COLO668 (cell line): ENCODE results near the gene PIERCE2.
"Not testable (repeated sequence)": the region's sequence is repeated elsewhere in the genome, so short reads cannot be mapped to it uniquely, and the experiment has no call there.

Experiments used
- DNase-seq: peaks from one replicate; lab custom pipeline; 2025; ENCODE audit not compliant: unreplicated experiment; lab: John Stamatoyannopoulos, UW

The PIERCE2 gene, protein sequence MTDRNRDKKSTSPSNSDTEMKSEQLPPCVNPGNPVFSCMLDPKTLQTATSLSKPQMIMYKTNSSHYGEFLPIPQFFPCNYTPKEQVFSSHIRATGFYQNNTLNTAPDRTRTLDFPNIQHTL

DNA sequence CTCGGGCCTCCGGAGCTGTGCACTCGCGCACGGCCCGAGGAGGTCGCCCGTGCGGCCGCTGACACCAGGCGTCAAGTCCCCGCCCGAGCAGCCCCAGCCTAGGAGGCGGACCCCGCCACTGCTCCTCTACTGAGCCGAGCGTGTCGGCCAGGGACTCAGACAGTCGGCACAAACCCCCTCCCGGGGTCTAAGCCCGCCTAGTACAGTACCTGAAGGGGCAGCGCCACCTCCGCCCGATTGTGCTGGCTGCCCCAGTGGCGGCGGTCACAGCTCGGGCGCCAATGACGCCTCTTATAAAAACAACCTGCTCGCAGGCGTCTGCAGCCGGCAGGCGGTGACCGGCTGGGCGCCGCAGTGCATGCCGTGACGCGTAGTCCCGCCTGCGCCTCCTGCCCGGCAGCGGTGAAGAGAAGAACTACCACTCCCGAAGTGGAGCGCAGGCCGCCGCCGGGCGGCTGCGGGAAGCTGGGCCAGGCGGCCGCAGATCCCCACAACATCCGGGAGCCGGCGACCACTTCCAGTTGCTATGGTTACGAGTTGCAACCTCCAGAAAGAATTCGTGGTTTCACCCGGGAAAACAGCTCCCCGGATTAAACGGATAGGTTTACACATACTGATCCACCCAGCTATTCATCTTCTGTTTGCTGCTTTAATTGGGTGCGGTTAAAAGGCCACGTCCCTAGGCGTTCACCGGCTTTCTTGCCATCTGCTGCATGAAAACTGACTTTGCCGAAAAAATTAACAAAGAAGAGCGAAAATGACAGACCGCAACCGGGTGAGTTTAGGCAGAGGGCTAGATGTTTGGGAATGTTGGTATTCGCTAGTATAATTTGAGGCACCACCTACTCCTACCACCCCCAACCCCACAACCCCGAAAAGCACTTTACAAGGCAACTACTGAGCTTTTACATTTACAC, at the start of gene PIERCE2, which contains the start of gene CCPG1:
Gene PIERCE2 (plus strand): TSS at position 484 of the 917 bp plus-strand sequence. CDS start 274 bp downstream, at position 758.
Gene CCPG1 (minus strand): TSS at position 348 of the 917 bp plus-strand sequence. CDS start 18,935 bp downstream, outside the sequence.
- DNase-seq = peak; percentile 95

DNA sequence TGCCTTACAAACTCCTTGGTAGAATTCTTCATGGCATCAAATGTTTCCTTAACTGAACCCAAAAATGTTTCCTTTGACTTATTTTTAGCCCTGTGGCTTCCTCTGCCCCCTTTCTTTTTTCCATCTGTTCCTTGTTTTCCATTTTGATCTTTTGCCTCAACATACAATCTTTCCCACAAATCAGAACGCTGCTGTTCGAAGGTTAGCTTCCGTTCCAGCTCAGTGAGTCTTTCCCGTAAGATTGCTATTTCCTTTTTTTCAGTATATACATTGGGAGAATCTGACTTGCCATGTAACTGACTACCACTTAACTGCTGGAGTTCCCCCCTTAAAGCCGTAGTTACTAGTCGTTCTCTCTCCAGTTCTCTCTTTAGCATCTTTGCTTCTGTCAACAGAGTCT, 48.0 kb upstream of the PIERCE2 start:
- DNase-seq = no peak

DNA sequence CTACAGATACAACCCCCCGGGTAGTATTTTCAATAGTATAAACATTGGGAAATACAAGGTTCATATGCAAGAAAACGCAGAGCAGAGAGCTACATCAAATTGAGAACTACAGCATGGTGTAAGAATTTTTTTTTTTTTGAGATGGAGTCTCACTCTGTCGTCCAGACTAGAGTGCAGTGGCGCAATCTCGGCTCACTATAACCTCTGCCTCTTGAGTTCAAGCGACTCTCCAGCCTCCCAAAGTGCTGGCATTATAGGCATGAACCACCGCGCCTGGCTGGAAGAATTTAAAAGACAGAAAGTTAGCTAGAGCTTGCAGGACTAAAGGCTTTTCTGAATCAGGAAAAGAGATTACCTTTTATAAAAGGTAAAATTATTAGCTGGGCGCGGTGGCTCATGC, 47.2 kb upstream of the PIERCE2 start:
- DNase-seq = no peak

DNA sequence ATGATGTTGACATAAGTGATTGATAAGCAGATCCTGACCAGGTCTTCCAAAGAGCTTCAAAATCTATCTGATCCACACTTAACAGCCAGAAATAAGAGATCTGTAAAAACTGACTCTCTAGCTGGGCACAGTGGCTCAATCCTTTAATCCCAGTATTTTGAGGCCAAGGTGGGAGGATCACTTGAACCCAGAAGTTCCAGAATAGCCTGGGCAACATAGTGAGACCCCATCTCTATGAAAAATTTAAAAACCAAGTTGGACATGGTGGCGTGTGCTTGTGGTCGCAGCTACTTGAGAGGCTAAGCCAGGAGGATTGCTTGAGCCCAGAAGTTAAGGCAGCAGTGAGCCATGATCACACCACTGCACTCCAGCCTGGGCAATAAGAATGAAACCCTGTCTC, 45.7 kb upstream of the PIERCE2 start:
- DNase-seq = no peak

DNA sequence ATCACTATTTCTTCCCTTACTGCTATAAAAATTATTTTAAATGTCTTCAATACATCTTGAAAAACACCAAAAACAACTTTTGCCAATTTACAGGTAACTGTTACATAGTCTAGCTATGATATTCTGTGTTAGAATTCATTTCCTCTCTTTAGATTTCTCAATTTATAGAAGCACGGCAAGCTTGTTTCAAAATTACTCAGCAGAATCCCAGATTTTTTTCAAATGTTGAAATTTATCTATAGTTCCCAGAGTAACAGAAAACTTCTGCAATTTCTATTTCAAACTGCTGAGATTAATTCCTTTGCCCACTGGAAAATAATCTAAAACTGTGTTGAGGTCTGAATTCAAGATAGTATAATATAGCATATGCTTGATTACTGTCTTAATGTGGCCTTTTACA, 41.3 kb upstream of the PIERCE2 start:
- no peak for DNase-seq

DNA sequence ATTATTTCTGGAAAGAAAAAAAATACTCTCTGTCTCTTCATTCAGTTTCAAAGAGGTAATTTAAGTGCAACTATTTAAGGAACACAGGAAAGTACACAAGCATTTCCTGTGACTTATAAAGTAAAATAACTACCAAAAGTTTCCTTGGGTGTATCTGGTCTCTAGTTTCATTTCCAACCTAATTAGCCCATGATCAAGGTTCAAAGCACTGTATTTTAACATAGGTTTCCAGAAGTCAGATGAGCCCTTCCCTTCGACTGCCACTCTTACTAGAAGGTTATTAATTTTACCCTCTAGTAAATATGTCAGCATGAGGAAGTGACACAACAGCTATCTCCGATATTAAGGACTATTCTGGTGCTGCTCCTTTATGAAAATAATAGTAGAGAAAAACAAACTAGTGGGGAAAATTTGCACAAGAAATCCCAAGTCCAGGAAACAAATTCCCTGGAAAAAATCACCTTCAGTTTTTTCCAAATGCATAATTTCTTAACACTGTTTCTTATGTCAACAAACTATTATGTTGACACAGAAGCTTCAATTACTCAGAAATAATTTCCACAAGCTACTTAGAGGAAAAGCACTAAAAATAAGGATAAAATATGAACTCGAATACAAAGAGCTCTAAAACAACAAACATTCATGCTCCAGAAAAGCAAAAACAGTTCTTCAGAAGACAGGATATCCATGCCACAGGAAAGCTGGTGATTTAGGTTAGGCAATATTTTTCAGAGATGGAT, 35.4 kb upstream of the PIERCE2 start:
- DNase-seq = no peak

DNA sequence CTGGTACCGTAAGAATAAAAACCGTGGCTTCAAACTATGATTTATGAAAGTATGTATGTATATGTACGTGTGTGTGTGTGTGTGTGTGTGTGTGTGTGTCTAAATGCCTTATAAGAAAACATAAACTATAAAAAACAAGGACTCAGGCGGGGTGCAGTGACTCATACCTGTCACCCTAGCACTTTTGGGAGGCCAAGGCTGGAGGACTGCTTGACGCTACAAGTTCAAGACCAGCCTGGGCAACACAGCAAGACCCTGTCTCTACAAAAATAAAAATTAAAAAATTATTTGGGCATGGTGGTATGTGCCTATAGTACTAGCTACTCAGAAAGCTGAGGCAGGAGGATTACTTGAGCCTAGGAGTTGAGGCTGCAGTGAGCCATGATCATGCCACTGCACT, 29.2 kb upstream of the PIERCE2 start:
- DNase-seq = no peak

DNA sequence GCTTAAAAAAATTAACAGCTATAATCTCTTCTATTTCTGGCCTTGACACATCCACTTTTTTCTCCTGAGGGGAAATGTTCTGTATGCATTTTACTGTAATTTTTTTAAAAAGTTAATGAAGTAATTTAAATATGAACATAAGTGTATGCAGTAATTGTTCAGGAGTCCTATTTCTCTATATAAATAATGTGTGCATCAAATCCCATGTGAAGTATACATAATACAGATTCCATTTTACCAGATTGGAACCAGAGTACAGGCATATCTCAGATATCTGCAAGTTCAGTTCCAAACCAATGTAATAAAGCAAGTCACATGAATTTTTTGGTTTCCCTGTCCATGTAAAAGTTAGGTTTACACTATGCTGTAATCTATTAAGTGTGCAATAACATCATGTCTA, 26.7 kb upstream of the PIERCE2 start:
- no peak for DNase-seq

DNA sequence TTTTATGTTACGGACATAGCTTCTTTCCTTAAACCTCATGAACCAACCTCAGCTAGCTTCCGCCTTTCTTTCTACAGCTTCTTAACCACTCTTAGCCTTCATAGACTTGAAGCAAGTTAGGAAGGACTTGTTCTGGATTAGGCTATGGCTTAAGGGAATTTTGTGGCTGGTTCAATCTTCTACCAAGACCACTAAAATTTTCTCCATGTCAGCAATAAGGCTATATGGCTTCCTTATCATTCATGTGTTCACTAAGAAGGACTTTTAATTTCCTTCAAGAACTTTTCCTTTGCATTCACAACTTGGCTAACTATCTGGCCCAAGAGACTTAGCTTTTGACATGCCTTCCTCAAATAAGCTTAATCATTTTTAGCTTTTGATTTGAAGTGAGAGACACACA, 24.6 kb upstream of the PIERCE2 start:
- no peak for DNase-seq

DNA sequence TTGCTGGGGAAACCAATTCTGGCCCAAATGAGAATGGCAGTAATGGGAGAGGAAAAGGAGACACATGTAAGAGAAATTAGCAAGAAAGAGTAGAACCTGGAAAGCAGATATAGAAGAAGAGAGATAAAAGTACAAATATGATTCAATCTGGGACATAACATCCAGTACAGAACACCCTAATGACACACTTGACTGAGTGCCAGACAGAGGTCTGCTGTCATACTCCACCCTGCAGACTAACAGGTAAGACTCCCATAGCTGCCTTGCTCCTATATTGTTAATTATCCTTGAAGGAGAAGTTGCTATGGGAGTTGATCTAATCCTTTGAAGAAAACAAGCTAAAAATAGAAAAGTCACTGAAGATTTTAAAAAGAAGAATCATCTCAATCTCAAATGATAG, 21.3 kb upstream of the PIERCE2 start:
- DNase-seq = no peak

DNA sequence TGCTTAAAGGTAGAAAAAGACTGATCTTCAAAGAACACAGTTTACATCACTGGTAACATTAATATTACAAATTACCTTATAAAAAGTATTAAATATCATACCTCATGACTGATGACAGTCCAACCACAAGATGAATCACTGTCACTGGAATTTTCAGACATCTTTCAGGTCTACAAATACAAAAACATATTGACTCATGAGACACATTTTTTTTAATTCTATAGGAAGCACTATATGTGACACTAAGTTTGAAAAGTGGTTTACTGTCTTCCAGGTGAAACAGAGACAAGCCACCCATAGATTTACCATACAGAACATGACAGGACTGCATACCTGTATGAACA, 19.1 kb upstream of the PIERCE2 start:
- DNase-seq = no peak

DNA sequence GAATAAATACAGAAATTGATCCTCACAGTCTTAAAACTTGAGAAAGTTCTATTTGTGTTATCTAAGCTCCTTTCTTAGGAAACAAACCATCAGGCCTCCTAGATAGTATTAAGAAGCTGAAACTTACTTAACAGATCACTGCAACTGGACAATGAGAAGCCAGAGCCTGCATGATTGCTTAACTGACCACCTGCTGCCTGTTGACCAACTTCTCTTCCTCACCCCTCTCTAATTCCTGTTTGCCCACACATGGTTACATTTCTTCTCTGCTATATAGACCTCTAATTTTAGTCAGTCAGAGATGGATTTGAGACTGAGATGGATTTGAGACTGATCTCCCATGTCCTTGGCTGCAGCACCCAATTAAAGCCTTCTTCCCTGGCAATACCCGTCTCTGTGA, 13.6 kb upstream of the PIERCE2 start:
- no peak for DNase-seq

DNA sequence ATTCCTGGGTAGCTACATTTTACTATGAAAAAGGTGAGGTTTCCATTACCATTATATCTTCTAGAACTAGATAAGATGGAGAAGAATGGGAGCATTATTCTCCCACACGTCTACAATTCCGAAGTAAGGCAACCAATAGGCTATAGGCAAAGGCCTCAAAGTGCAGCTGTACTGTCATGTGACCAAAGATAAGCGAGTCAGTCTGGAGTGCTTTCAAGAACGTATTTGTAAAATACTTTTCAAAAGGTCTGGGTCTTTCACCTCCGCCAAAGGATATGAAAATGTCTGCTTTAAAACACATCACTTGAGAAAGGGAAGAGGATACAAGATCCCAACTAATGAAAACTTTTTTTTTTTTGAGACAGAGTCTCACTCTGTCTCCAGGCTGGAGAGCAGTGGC, 10.1 kb upstream of the PIERCE2 start:
- DNase-seq = no peak

DNA sequence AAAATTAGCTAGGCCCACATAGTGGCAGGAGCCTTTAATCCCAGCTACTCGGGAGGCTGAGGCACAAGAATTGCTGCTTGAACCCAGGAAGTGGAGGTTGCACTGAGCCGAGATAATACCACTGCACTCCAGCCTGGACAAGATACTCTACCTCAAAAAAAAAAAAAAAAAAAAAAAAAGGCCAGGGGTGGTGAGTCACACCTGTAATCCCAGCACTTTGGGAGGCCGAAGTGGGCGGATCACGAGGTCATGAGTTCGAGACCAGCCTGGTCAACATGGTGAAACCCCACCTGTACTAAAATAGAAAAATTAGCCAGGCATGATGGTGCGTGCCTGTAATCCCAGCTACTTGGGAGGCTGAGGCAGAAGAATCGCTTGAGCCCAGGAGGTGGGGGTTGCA, 8.2 kb upstream of the PIERCE2 start:
- not testable (repeated sequence) for DNase-seq

DNA sequence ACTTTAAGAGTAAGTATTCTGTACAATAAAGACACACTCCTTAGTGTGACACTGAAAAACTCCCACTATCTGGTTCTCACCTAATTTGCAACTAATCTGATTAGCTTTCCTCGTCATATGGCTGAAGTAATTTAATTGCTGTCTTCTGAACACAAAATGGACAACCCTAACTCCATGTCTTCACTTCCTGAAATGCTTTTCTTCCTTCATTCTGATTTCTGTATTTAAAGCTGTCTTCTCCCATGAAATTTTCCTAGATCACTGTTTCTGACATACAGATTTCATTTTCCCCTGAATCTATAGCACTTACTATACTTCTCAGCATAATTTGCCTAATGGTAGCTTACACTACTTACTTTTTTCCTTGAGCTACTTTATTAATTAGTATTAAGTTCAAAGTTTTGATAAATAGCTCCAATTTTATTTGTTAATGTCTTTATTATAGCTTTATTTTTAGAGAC, 6.5 kb upstream of the PIERCE2 start:
- no peak for DNase-seq

DNA sequence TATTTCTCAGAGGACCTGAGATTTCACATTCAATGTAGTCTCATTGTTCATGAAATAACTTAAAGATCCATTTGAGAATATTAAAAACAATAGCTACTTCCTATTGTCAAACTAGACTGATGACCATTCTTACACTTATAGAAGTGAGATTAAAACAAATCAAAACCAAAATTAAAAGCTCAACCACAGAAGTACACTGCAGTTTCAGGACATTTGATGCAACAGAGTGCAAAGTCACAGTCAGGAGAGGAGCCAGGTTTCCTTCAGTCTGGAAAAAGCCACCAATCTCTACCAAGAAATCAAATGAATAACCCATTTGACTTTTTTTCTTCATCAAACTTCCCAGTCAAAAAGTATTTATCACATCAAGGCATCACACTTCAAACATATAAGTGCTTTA, 5.6 kb upstream of the PIERCE2 start:
- no peak for DNase-seq

DNA sequence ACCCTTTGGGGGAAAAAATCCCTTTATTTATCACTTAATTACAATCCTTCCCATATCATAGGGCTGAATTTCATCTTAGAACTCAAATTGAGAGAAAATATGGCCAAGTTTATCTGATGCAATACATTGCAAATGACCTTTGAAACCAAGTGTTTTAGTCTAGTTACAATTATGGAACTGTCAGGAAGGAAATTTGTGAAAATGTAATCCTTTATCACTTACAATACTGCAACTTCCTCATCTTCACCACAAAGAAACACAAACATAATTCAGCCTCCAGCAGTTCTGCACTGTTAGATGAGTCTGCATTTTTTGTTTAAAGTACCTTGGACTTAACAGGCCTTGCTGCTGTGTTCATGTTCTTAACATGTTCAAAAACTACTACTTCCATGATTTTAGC, 4.8 kb upstream of the PIERCE2 start:
- DNase-seq = no peak

DNA sequence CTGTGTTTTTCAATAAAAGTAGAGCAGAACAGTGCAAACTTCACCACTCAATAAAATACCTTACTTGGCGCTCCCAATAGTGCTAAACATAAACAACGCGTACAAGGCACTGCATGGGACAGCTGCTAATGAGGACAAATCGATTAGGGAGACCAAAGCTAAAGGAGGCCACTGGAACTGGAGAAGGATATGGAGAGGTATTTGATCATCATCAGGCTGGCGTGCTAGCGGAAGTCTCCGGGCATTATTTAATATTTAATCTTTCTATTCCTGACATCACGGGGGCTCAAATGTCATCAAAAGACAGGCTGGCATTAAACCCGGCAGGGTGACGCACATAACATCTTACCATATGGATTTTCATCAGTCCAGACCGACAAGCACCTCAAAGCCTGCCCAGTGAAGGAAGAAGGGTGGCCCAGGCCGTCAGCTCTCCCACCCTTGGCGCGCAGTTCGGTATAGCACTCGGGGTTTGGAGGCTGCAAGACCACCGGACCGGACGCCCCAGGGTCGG, 740 bp upstream of the PIERCE2 start:
- DNase-seq = peak; percentile 56

DNA sequence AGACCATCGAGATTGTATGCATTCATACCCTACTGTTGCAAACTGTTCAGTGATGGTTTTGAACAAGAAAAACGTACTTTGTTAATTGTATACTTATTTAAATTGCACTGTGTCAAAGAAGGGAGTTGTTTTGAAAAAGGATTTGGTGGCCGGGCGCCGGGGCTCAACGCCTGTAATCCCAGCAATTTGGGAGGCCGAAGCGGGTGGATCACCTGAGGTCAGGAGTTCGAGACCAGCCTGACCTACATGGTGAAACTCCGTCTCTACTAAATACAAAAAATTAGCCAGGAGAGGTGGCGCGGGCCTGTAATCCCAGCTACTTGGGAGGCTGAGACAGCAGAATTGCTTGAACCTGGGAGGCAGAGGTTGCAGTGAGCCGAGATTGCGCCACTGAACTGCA, 681 bp downstream of the PIERCE2 start:
- not testable (repeated sequence) for DNase-seq

DNA sequence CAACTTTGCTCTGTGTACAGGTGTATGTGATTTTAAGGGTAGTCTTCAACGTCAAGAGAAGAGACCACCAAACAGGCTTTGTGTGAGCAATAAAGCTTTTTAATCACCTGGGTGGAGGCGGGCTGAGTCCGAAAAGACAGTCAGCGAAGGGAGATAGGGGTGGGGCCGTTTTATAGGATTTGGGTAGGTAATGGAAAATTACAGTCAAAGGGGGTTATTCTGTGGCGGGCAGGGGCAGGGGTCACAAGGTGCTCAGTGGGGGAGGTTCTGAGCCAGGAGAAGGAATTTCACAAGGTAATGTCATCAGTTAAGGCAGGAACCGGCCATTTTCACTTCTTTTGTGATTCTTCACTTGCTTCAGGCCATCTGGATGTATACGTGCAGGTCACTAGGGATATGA, 9.4 kb downstream of the PIERCE2 start:
- DNase-seq = not testable (repeated sequence)

DNA sequence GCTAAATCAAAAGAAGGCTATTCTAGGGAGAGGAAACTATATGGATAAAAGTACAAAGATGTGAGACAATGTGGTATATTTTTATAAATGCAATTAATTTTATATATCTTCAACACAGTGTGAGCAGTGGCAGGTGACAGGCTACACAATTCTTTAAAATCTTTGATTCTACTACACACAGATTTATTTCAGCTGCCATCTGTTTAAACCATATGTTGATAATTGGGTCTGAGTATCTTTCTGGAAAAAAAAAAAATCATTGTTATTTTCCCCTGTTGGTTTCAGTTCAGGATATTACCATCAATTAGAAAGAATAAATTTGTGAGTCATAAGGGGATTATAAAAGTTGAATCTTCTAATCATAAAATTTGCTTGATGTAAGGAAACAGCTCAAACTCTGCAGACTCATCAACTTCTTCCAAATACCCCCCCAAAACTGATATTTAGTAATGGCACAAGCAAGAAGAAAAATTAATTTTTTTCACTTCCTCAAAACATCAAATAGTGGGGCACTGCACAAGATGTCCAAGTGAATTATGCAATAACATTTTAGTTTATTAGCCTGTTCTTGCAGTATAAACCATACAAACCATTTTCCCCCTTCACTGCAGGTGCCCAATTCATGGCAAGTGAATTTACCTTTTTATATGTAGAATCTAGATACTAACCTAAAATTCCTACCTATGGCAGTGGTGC, 12.0 kb downstream of the PIERCE2 start:
- DNase-seq = no peak
